ENCODE results near the gene C22orf15. TPM values are rescaled to one million over a fixed set of nuclear protein-coding genes. Genes with fewer than 3 reads are reported as not detected.

The C22orf15 gene
- total and polyA plus RNA-seq, 2 of the 8 experiments (the other 6 are each of a cell fraction or from before 2014, with no cell fraction given): 4.2 to 4.9 TPM

DNA sequence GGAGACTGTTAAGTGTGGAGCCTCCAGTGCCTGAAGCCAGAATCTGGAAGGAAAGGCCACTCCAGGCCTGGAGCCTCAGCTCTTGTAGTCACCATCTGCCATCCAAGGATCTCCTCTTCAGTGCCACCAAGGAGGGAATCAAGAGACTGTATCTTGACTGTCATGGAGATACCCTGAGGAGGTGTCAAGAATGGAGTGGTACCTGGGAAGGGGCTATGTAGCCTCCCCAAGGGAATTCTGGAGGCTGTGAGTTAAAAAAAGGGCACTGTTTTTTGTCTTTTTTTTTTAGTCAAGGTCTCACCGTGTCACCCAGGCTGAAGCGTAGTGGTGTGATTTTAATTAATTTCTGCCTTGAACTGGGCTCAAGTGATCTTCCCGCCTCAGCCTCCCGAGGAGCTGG, 3.2 kb upstream of the C22orf15 start (continued):
- TF ChIP-seq JUND (IDR thresholded peaks at IDR 0.05; ENCODE audit: low read length) (no peak), TEAD4 (IDR thresholded peaks at IDR 0.05; ENCODE audit: low read depth, low read length) (no peak), CBX5 (IDR thresholded peaks at IDR 0.05; ENCODE audit: low read depth, low read length) (no peak), CBX8 (IDR thresholded peaks at IDR 0.05; ENCODE audit: borderline replicate concordance, low read depth, low read length) (no peak), YY1 (IDR thresholded peaks at IDR 0.05; ENCODE audit: low read depth, low read length) (no peak), MAFK (IDR thresholded peaks at IDR 0.05; ENCODE audit: low read depth, low read length) (no peak), POU5F1 (IDR thresholded peaks at IDR 0.05; ENCODE audit: low read depth, low read length) (no peak), RAD21 (IDR thresholded peaks at IDR 0.05 in 1 of 2, conservative IDR thresholded peaks at IDR 0.05 in 1 of 2; ENCODE audit: low read depth in 2 of 2, low read length in 2 of 2) (no peak)
- TF ChIP-seq, protein P1, sequence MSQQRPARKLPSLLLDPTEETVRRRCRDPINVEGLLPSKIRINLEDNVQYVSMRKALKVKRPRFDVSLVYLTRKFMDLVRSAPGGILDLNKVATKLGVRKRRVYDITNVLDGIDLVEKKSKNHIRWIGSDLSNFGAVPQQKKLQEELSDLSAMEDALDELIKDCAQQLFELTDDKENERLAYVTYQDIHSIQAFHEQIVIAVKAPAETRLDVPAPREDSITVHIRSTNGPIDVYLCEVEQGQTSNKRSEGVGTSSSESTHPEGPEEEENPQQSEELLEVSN (IDR thresholded peaks at IDR 0.05): no peak

Measured in H1 (cell line).